Measurements from ENCODE around the gene KHK.

KHK gene

DNA sequence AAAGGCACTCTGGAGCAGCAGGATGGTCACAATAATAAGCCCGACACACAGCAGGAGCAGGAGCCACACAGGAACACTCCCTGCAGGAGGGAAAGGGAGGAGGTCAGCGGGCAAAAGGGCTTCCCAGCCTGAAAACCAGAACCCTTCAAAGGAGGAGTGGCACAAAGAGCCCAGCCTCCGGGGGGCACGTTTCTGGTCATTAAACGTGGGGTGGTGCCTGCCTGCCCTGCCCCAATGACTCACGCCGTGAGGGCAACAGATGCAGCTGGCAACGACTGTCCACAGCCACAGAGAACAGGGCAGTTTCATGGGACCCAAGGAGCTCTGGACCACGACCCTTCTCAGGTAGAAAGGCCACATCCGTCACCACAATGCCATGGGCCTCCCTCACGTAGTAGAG, 44.9 kb downstream of the KHK start:
- no peak for DNase-seq

DNA sequence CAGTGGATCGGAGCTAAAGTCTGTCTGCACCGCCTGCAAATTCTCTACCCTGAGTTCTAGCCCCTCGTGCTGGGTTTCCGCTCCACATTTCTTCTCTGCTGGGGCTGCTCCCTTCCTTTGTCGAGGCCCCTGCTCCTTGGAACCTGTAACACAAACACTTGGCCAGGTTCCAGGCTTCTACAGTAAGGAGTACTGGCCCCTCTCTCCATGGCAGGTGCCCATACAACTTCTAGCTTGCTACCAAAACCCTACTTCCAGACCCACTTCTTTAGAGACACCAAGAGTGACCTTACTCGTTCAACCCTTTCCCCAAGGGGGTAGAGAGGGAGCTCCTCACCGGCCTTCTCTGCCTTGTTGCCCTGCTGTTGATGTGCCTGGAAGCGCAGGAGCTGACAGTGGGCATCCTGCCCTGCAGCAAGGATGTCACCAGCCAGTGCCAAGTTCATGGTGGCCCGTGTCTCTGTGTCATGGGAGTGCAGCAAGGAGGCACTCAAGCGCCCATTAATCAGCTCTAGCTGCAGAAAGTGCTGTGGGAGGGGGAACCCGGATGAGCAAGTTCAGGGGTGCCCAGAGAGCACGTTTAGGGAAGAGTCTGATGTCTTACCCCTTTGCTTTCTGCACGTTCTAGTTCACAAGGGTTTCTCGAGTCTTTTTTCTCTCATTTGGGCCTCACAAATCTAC, 46.8 kb downstream of the KHK start:
- no peak for DNase-seq

DNA sequence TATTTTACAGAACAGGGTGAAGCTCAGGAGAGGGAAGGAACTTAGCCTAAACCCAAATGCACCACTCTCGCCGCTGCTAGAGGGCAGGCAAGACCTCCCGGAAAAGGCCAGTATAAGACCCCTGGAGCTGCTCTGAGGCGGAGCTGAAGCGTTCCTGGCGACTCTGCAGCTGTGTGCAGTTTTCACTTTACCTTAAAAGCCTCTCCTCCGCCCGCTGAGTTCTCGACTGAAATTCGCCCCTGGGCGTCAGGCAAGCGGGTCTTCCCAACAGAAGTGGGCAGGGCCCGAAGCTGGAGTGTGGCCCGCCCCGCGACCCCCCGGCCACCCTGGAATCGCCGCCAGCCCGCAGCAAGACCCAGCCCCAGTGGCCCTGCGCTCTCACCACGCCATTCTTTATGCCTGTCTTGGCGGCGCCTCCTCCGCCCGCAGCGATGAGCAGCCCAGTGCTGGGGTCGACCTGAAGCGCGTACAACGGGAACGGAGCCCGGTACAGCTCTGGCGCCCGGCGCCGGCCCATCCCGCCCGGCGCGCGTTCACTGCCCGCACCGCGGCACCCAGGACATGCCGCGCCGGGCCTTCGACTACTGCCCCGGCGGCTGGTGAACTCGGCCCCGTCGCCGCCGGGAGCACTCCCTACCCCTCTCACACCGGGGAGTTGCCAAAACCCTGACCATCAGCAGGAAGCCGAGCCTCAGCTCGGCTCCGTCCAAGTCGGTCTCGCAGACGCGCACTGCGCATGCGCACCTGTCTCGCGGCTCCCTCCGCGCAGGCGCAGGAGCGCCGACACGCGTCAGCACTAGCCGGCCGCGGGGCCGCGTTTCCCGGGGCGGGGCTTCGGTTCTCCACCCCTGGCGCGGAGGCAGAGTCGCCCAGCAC, 47.6 kb downstream of the KHK start, which contains the start of gene PREB:
PREB (minus strand) TSS at position 732 of the 876 bp plus-strand sequence; CDS start at position 517, 215 bp downstream.
- peak; percentile 98 for DNase-seq

DNA sequence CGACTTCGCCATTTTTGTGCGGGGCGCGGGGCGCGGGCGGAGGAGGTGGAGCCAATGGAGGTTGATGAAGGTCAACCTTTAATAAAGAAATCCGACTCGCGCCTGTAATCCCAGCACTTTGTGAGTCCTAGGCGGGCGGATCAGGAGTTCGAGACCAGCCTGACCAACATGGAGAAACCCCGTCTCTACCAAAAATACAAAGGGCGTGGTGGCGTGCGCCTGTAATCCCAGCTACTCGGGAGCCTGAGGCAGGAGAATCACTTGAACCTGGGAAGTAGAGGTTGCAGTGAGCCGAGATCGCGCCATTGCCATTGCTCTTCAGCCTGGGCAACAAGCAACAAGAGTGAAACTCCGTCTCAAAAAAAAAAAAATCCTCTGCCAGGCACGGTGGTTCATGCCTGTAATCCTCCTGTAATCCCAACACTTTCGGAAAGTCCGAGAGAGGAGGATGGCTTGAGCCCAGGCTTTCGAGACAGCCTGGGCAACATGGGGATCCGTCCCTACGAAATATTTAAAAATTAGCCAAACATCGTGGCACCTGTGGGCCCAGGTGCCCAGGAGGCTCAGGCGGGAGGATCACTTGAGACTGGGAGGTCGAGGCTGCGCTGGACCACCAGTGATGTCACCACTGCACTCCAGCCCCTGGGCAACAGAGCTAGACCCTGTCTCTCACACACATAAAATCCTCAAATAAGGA, 48.4 kb downstream of the KHK start:
- DNase-seq, result no peak

DNA sequence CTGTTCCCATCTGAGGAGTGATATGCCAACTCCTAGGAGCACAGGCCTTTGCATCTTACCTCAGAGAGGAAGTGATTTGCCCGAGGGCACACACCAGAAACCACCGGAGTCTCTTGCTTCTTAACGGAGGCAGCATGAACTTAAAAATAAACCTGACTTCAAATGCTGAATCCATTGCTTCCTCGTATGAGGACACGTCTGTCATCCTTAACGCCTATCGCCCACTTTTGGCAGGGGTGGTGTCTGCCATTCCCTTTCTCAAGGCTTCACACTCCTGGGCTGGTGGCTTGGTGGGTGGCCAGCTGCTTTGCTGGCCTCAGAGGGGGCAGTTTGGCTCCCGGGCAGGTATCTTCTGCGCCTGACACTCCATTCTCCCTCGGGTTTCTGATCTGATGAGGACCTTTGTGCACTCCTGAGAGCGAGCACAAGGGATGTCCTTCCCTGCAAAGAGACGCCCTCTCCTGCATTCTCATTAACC, 48.9 kb downstream of the KHK start:
- DNase-seq, result no peak

DNA sequence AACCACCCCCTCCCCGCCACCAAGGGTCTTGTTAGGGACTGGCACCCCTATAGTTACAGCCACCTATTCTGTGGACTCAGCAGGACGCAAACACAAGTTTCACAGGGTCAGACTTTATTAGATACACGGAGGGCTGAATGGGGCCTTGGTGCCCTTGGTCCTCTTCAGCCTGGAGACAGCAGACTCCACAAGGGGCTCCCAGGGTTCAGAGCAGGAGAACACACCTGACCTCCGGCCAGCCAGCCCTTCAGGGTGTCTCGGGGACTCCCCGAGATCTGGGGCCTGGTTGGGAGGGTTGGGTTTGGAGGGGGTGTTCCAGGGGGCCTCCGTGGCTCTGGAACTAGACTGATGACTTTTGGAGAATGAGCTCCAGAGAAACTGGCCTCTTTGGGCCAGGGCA, 50.2 kb downstream of the KHK start:
- no peak for DNase-seq

DNA sequence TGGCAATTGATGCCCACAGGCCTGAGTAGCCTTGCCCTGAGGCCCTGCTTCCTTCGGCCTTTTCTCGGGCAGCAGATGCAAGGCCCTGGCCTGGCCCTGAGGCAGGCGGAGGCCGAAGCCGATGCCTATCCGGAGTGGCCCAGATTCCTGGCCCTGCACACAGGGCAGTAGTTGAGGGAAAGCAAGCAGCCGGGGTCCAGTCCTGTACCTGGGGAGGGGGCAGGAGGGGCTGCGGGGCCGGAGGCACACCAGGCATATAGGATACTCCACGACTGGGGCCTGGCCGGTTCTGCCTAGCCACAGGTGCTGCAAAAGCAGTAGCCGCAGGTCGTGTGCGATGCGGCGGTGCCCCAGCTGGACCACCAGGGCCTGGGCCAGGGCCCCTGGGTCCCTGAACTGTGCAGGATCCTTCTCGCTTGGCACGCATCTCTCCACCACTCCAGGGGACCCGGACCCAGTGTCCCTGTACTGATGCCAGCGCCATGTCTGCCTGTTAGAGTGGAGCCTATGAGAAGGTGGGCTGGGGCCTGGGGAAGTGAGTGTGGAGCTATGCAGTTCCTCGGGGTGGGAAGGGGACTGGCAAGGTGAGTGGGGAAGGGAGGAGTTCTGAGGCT, 50.9 kb downstream of the KHK start:
- no peak for DNase-seq

DNA sequence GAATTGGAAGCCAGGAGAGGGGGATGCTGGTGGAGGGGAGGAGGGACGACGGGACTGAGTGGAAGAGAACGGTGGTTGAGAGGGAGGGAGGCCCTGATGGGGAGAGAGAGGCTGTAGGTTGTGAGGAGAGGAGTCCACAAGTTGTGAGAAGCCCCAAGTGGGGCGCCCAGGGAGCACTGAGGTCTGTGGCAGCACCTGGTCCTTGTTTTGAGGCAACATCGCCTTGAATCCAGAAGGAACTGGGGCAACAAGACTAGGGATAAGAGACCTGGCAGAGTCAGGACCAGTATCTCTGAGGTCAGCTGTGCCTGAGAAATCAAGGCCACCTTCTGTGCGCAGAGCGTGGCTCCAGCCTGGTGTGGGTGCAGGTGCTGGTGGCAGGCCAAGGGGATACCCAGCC, 51.5 kb downstream of the KHK start:
- no peak for DNase-seq

DNA sequence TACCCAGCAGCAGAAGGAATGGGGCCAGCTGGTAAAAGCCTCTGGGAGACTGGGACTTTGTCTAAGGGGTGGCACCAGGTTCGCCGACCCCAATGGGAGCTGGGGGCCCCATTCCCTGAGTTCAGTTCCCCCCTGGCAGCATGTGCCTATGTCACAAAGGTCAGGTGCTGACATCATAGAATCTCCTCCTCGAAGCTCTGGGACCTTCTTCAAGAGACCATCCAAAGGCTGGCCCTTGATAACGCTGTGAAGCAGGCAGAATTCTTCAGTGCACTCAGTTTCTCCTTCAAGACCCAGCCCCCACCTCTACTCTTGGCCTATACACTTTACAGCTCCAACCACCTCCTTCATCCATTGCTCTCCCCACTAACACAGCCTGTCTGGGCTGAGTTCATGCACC, 52.7 kb downstream of the KHK start, which contains the start of gene PRR30:
PRR30 (minus strand) TSS at position 101 of the 400 bp plus-strand sequence. CDS start 1,081 bp downstream, outside the sequence.
- DNase-seq, result no peak

DNA sequence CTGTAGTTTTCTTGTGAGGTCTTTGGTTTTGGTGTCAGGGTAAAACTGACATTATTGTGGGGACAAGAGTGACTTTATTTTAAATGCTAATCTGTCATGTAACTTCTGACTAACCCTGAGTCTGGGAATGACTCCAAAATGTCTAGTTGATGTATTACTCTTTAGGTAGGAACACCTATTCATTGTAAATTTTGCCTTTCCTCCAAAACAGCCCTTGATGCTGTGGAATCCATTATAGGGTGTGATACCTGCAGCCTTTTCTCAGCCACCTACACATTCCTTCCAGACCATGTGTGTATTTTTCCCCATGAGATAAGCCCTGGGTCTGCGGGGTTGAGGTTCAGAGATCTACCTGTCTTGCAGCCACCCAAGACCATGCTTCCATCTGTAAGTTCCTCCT, 56.7 kb downstream of the KHK start:
- DNase-seq, result no peak

DNA sequence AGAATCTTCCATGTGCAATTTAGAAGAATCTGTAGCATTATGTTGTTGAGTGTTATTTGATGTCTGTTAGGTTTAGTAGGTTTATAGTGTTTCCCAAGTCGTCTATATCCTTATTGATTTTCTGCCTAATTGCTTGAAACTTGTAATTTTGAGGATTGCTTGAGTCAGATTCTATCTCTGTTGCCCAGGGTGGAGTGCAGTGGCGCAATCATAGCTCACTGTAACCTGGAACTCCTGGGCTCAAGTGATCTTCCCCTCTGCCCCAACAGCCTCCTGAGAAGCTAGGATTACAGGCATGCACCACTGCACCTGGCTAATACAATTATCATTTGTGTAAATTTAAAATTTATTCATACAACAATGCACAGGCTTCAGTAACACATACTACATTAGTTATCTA, 59.1 kb downstream of the KHK start:
- DNase-seq, result no peak

DNA sequence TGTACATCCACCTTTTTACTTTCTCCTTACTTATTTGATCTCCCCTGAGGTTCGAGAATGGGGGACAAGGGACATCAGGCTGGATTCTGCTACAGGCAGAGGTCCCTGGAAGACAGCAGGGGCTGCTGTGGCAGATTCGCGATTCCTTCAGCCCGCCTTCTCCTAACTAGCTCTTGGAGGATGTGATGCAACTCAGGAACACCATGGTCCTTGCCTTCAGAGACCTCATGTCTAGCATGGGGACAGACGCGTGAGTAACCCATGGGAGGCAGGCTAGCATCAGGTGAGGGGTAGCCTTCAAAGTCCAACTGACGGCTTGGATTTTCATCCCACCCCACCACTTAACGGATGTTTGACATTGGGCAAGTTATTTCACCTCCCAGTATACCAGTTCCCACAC, 61.4 kb downstream of the KHK start:
- no peak for DNase-seq

DNA sequence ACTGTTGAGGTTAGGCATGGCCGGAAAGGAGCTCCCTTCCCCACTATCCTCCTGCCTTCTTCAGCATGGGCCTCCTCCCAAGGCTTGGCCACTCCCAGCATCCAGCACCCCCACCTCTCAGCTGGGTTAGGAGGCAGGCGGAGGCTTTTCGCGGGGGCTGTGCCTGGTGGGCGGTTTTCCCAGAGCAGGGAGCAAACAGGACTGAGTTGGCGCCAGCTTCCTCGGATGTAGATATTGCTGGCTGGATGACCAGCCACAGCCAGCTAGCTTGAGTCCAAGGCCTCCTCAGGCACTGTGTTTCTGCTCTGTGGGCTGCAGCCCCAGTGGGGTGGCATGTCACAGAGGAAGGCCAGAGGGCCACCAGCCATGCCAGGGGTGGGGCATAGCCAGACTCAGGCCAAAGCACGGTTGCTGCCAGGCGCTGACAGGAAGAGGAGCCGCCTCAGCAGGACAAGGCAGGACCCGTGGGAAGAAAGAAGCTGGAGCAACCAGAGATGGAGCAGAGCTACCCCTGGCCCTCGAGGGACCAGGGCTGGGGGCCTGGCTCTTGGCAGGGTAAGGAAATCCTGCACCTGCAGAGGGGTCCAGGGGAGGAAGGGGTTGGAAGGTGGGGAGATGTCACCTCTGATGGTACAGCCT, 62.3 kb downstream of the KHK start, which contains the start of gene TCF23:
TCF23 (plus strand) TSS at position 204 of the 639 bp plus-strand sequence; CDS start at position 334, 130 bp downstream.
- DNase-seq, result no peak

DNA sequence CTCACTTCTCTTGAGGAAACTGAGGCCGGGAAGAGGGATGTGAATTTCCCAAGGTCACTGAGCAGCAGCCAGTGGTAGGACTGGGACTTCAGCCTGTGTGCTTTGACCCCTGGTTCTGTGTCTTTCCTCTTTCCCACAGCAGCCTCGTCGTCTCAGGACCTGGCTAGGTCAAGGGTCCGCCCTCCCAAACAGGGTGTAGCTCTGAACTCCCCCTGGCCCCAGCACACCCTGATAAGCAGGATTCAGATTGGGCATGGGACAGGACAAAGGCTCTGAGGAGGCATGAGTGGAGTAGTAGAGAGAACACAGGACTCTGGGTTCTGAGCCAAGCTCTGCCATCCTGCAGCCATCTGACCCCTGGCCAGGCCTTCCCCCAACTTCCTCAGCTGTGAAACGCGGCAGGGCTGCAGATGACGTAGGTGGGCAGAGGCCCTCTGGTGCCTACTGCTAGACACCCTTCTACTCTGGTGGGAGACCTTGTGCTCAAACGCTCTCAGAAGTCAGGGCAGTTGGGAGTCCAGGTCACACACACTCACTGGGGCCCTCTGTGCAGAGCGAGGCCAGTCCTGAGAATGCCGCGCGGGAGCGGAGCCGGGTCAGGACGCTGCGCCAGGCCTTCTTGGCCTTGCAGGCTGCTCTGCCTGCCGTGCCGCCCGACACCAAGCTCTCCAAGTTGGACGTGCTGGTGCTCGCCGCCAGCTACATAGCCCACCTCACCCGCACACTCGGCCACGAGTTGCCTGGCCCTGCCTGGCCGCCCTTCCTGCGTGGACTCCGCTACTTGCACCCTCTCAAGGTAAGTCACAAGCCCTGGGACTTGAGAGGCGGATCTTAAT, 63.2 kb downstream of the KHK start:
- no peak for DNase-seq

Data from CD4-positive, alpha-beta T cell treated with Interleukin-21 for 1 hour (primary cell).